ENCODE measurements around the gene DGAT2.
A peak's percentile ranks its signal among the peaks of the same experiment; 100 is the strongest.

The DGAT2 gene

DNA sequence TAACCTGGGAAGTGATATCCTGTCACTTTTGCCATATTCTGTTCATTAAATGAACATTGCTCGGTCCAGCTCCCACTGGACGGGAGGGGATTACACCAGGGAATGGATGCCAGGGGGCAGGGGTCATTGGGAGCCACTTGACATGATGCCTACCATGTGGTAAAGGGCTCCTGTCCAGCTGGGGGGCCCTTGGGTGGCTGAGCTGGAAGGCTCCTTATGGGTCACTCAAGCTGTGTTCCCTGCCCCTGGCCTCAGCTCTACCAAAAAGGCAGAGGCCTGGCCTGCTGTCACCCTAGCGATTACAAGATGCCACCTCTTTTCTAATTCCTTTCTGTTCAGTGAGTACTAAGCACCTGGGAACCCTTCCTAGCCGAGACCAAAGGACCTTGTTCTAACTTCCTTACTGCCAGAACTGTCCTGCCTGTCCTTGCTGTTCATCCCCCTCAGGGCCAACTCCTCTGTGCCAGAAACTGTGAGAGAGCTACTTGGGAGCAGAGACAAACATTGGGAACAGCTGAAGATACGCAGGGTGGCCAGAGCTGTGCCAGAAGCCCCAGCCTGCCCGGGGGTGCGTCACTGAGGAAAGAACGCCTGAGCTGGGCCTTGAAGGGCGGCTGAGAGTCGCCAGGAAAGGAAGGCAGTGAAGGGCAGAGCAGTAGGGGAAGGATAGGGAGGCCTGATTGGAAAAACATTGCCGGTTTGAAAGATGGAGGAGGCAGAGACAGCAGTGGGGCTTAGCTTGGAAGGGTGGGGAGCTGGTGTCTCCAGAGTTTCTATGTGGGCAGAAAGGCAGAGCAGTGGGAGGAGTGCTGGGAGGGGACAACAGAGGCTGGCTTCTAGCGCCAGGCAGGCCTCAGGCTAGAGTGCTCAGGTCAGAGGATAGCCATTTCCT, 33.7 kb downstream of the DGAT2 start:
- DNase-seq, result no peak

GRCh38 chr11:75802913-75803820, 34.6 kb downstream of the DGAT2 start:
- peak; percentile 6 for DNase-seq

DNA sequence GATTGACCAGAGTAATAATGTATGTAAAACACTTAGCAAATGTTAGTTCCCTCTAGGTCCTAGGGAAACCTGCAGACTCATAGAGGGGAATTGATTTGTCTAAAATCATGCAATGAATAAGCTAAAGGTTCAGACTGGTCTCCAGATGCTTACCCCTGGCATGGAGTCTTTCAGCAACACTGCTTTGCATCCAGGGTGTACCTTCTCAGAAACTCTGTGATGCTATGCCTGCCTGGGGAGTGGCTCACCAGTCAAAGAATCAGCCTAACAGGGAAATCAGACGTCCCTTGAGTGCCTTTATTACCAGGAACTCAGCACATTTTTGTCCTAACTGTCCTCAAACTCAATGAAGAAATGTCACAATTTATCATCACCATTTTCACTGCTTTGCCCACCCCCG, 40.5 kb downstream of the DGAT2 start:
- DNase-seq, result no peak

- no peak for DNase-seq
Measured at GRCh38 chr11:75809991-75810390, 41.4 kb downstream of the DGAT2 start.

DNA sequence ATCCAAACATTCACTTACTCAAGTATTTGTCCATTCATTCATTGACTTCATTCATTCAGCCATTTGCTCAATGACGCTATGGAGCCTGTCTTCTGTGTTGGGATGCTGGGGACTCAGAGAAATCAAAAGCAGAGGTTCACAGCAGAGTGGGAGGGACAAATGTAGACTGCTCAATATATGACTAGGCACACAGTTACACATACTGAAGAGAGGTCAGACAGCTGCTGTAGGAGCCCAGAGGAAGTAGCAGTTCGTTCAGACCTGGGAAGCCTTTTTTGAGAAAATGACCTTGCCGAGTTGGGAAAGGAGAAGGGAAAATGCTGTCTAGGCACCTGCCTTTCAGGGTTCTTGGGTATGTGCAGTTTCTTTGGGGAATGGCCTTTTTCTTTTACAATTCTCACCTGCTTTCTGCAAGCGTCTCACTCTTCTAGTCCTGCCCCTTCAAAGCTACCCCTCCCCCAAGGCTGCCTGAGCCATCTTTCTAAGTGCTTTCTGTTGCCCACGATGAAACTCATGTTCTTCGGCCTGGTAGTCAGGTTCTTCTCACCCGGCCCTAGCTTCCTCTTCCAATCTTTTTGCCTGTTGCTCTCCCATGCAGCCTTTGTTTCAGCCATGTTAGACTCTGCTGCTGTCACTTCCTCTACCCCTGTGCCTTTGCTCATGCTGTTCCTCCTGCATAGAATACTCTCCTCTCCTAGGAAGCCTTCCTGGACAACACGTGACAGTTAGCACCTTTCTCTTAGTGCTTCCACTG, 42.2 kb downstream of the DGAT2 start:
- no peak for DNase-seq

DNA sequence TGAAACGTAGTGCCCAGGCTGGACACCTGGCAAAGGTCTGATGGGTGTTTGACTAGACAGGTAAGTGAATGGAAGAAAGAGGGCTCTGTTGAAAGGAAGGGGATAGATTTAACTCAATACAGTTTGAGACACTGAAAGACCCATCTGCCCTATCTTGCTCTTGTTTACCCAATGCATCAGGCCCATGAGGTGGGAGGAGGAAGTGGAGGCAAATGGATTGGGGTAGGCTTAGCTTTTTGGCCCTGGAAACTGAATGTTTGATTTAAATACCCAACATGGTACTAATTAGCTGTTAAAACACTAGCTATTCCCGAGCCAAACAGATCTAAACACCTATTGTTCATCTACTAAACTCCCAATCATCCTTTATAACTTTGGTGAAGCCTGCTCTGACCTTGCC, 42.9 kb downstream of the DGAT2 start:
- DNase-seq, result no peak

DNA sequence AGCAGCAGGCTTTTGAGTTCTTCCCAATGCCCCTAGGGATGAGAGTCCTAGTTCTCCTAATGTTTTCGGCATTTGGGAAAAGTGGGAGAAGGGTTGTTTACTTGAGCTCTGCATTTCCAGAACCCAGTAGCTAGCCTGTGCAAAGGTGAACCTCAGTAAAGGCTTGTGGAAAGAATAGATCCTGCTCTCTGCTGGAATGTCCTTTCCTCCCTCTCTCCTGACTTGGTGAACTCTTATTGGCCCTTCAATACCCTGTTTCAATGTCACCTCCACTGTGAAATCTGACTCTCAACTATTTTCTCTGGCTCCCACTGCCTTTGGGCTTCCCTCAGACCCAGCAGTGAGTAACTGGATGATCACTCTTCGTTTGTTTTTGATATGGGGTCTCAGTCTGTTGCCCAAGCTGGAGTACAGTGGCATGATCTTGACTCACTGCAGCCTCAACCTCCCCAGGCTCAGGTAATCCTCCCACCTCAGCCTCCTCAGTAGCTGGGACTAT, 44.0 kb downstream of the DGAT2 start:
- no peak for DNase-seq

DNA sequence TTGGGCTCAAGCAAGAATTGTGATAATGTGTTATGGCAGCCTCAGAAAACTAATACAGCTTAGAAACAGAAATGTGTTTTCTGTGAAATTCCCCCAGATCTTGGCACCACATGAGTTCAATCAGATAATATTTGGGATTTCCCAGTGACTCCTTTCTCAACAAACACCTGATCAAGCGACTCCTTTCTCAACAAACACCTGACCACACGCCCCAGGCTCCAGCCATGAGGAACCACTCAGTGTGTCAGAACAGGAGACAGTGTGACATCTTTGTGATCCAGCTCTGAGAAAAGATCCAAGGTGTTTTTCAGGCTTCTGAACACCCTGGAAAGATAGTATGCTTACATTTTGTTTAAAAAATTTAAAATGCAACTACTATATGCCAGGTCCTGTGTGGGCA, 44.5 kb downstream of the DGAT2 start:
- DNase-seq, result no peak

DNA sequence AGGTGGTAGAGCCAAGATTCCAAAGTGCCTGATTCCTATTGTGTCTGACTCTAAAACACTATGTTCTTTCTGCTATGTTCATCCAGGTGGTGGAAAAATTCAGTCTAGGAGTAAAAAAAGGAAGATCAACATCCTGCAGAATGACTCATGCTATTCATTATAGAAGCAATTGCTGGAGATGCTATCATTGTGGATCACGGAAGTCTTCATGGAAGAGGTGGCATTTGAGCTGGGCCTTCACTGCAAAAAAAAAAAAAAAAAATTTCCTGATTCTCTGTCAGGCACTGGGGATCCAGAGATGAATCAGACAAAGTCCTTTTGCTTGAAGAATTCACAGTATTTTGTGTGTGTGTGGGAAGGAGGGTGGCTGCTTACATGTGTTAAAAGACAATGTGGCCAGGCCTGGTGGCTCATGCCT, 45.1 kb downstream of the DGAT2 start:
- DNase-seq, result no peak

DNA sequence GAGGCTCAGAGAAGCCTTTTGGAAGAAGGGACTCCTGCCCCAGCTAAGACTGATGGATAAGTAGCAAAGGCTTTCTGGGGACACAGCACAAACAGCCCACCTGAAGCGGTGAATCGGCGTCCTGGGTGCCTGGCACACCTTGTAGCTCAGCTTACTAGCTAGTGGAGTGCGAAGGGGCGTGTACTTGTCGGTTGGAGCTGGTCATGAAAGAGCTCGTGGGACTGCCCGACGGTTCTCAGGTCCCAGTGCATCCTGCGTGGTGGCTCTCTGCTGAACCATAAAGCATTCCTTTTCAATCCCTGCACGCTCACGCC, 45.7 kb downstream of the DGAT2 start:
- DNase-seq, result no peak

DNA sequence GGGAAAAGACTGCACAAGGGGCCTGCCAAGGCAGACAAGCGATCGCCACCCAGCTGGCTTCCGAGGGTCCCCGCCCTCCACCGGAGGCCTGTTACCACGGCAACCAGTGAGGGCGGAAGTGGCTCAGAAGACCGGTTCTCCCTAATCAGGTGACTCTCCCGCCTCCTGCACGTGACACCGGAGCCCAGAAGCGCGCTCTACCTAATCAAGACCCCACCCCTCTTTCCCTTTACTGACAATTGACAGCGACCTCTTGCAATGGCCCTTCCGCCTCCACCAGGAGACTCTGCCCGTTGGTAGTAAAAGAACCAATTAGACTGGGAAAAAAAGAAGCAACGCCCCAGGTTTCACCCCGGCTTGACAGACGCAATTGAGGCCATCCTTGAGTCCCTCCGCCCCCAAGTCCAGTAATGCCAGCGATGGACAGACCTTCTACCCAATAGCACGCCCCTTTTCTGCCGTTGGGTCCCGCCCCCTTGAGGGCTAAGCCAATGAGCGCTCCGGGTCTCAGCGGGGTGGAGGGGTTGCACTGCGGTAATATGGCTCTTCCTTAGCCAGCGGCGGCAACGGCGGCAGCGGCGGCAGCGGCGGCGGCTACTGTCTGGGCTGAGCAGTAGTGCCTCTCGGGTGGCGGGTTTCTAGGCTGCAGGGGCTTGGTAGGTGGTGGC, 46.2 kb downstream of the DGAT2 start, which contains the start of gene UVRAG:
TSS of gene UVRAG (plus strand) at position 534 of the 668 bp plus-strand sequence. CDS start 198 bp downstream, outside the sequence.
- DNase-seq, result peak; percentile 99

DNA sequence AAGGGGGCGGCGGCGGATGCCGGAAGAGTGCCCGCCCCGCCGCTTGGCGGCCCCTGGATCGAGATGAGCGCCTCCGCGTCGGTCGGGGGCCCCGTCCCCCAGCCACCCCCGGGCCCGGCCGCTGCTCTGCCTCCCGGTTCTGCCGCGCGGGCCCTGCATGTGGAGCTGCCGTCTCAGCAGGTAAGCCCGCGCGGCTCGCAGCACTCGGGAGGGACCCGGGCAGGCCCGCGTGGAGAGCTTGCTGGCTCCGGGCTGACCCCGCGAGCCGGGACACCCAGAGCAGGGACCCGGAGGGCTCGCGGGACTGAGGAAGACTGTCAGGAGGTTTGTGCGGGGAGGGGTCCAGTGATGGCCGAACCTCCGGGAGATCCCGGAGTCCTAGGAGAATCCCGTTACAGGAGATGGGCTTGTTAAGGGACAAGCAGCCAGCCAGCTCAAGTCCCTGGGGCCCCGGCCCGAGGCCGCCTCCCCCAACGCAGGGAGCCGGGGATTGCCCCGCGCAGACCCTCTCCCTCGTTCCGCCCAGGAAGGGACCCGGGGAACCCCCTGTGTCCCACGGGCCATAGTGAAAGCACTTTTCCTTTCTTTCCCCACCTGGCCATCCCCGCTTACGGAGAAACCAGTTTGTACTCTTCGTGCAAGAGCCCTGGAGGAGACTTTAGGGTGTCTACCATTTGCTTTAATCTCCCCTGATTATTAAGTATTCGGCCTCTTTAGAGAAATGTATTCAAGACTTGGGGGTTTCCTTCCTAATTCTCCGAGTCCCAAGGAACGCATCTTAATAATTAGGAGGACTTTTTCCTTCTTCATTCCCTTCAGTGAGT, 47.0 kb downstream of the DGAT2 start:
- no peak for DNase-seq

DNA sequence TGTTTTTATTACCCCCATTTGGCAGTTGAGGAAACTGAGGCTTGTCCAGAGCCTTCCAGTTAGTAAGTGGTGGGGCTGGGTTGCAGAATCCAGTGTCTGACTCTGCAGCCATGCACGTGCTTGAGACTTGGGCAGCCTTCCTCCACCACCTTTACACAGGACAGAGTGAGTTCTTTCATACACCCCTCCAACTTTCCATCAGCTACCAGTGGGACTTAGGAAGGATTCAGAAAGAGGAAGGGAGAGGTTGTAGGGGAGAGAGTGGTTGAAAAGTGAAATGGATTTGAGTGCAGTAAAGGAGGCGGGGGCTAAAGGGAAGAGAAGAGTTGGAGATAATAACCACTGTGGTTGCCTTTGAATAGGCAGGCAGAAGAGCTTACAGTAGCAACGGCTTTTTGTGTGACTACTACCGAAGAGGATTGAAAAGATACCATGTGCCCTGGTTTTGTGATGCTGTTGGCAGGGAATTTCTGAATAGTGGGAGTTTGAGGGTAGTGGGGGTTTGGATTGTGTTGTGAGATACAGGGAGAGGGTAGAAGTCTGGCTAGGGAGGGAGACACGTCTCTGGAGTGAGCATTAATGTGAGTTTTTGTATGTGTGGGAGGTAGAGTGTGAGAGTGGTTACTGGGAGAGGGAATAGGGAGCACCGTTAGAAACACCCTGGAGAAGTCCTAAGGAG, 48.1 kb downstream of the DGAT2 start:
- no peak for DNase-seq

GRCh38 chr11:75820645-75821044, 52.1 kb downstream of the DGAT2 start:
- DNase-seq, result no peak

- DNase-seq, result no peak
Measured at GRCh38 chr11:75821202-75821601, 52.6 kb downstream of the DGAT2 start.

DNA sequence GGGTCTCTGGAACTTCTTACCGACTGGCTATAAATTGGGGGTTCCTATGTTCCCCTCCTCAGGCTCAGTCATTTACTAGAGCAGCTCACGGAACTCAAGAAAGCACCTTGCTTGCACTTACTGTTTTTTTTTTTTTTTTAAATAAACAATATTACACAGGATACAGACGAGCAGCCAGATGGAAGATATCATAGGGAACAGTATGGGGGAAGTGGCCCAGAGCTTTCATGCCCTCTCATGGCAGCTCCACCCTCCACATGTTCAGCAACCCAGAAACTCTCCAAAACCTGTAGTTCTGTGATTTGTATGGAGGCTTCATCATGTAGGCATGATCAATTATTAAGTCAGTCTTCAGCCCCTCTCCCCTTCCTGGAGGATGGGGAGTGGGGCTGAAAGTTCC, 54.0 kb downstream of the DGAT2 start:
- DNase-seq, result no peak

- DNase-seq, result no peak
Measured at GRCh38 chr11:75823415-75823814, 54.8 kb downstream of the DGAT2 start.

- DNase-seq, result no peak
Measured at GRCh38 chr11:75823946-75824345, 55.4 kb downstream of the DGAT2 start.

- no peak for DNase-seq
Measured at GRCh38 chr11:75826461-75827230, 58.1 kb downstream of the DGAT2 start.

DNA sequence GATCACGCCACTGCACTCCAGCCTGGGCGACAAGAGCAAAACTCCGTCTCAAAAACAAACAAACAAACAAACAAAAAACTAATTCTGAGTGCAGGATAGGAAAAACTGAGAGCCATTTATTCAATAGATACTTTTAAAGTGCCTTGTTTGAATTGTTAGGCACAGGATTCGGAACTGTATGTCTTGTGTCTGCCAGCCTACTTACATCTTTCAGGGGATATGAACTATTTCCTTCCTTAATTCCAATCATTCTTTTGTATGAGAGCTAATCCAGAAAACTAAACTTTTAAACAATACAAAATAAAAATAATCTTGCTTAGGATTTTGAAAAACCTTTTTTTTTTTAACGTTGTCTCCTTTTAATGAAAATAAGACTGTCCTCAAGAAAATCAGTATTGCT, 59.0 kb downstream of the DGAT2 start:
- DNase-seq, result no peak

All from NCI-H2107 (cell line).